Stimulated activated CD4-positive, alpha-beta T cell treated with anti-CD3 and anti-CD28 coated beads, Interleukin-12 subunit alpha, Interleukin-12 subunit beta, amount 100 ng/mL, for 24 hours (primary cell): ENCODE data around the gene MESP2.

Experiments
- DNase-seq, 2 experiments: peaks; one replicate each; pipeline ENCODE4 v3.0.0-alpha.2; 2020; ENCODE audit warnings: low read depth in 2 of 2

MESP2 gene

GRCh38 chr15:89817701-89818280, 41.7 kb downstream of the MESP2 start:
- DNase-seq, result no peak

- no peak for DNase-seq
Observed at GRCh38 chr15:89818287-89818686, 42.2 kb downstream of the MESP2 start.

GRCh38 chr15:89820666-89821611, 44.8 kb downstream of the MESP2 start:
- DNase-seq, result no peak

GRCh38 chr15:89822026-89822425, 45.9 kb downstream of the MESP2 start:
- DNase-seq, result no peak

GRCh38 chr15:89822611-89822950, 46.4 kb downstream of the MESP2 start:
- DNase-seq, result no peak

GRCh38 chr15:89822951-89823711, 47.0 kb downstream of the MESP2 start:
- no peak for DNase-seq

- DNase-seq, result no peak
Observed at GRCh38 chr15:89823836-89824606, 47.9 kb downstream of the MESP2 start.

GRCh38 chr15:89824607-89824867, 48.4 kb downstream of the MESP2 start:
- no peak for DNase-seq

- DNase-seq, result no peak
Observed at GRCh38 chr15:89825271-89825940, 49.3 kb downstream of the MESP2 start.

- no peak for DNase-seq
Observed at GRCh38 chr15:89826671-89827655, 50.8 kb downstream of the MESP2 start.

GRCh38 chr15:89827829-89828228, 51.7 kb downstream of the MESP2 start:
- DNase-seq, result no peak
